Ramos (cell line): ENCODE measurements around the gene CCR5.
"Not testable (repeated sequence)": the region's sequence is repeated elsewhere in the genome, so short reads cannot be mapped to it uniquely, and the experiment has no call there.

Experiments
- in situ Hi-C: fragments of 300-500 bp; cut with MboI; formaldehyde crosslinking; loops from one replicate; pipeline ENCODE4 v1.14.3; 2022; ENCODE audit warnings: low sequenced_read_pairs; ENCODE audit not compliant: unreplicated experiment

The CCR5 gene

GRCh38 chr3:46402902-46403301 is 32.2 kb downstream of the CCR5 start:
- in situ Hi-C loops: not testable (repeated sequence)

- in situ Hi-C loops: no loop called here
Measured at GRCh38 chr3:46405301-46406019, 34.7 kb downstream of the CCR5 start.

- in situ Hi-C loops: no loop called here
Measured at GRCh38 chr3:46406443-46406787, 35.7 kb downstream of the CCR5 start.

- in situ Hi-C loops: no loop called here
Measured at GRCh38 chr3:46406788-46407611, 36.3 kb downstream of the CCR5 start, which contains the start of the genes CCR5AS and CCRL2. Gene CCR5AS, minus strand, starts transcription at chr3:46407066. Gene CCRL2, plus strand, starts transcription at chr3:46407259. Its CDS starts 821 bp downstream, at chr3:46408080.

GRCh38 chr3:46407970-46408369 is 37.2 kb downstream of the CCR5 start:
- in situ Hi-C loops: no loop called here

GRCh38 chr3:46408853-46409252 is 38.1 kb downstream of the CCR5 start:
- in situ Hi-C loops: no loop called here

GRCh38 chr3:46409739-46410489 is 39.2 kb downstream of the CCR5 start:
- in situ Hi-C loops: no loop called here

- in situ Hi-C loops: no loop called here
Measured at GRCh38 chr3:46410669-46411068, 39.9 kb downstream of the CCR5 start.

- in situ Hi-C loops: no loop called here
Measured at GRCh38 chr3:46411271-46411670, 40.5 kb downstream of the CCR5 start.

- in situ Hi-C loops: no loop called here
Measured at GRCh38 chr3:46412786-46413298, 42.1 kb downstream of the CCR5 start.

- in situ Hi-C loops: no loop called here
Measured at GRCh38 chr3:46413951-46414350, 43.2 kb downstream of the CCR5 start.

GRCh38 chr3:46414739-46415138 is 44.0 kb downstream of the CCR5 start:
- in situ Hi-C loops: no loop called here

GRCh38 chr3:46416125-46416810 is 45.5 kb downstream of the CCR5 start:
- in situ Hi-C loops: no loop called here

GRCh38 chr3:46416811-46417510 is 46.2 kb downstream of the CCR5 start:
- in situ Hi-C loops: no loop called here

GRCh38 chr3:46417841-46418611 is 47.3 kb downstream of the CCR5 start:
- in situ Hi-C loops: no loop called here

- in situ Hi-C loops: no loop called here
Measured at GRCh38 chr3:46419816-46420215, 49.1 kb downstream of the CCR5 start.

- in situ Hi-C loops: no loop called here
Measured at GRCh38 chr3:46420931-46421330, 50.2 kb downstream of the CCR5 start.

GRCh38 chr3:46422617-46423016 is 51.9 kb downstream of the CCR5 start:
- in situ Hi-C loops: no loop called here

- in situ Hi-C loops: no loop called here
Measured at GRCh38 chr3:46423588-46423987, 52.8 kb downstream of the CCR5 start.
